GM12878 (cell line): ENCODE measurements around the gene ZNF688. TPM values are rescaled to one million over a fixed set of nuclear protein-coding genes. Genes with fewer than 3 reads are reported as not detected.
"Not testable (repeated sequence)": the region's sequence is repeated elsewhere in the genome, so short reads cannot be mapped to it uniquely, and the experiment has no call there.

Experiments used
- ATAC-seq: fragments of 200-7000 bp; cut with Tn5 transposase; 3 replicates; pipeline ENCODE4 v1.9.1; 2020; ENCODE audit warnings: mild to moderate bottlenecking, moderate library complexity
- BruUV-seq: library from RNA; stranded (reverse); fragments of 400-500 nt; replicated peaks from 2 replicates; lab custom pipeline; 2021; lab: Mats Ljungman, UMichigan
- CTCF ChIA-PET: fragments of 300-600 bp; sonication (Branson Sonifier 250); formaldehyde crosslinking; extraction: SDS; loops from one replicate; lab custom pipeline; 2021; ENCODE audit warnings: inconsistent platforms; lab: Yijun Ruan, JAX
- POLR2A ChIA-PET: fragments of 350-600 bp; formaldehyde crosslinking; extraction: SDS; loops from one replicate; lab custom pipeline; 2021; ENCODE audit warnings: inconsistent platforms; lab: Charles Lee
- RAD21 ChIA-PET: fragments of 300-600 bp; sonication (Branson Sonifier 250); formaldehyde crosslinking; loops from one replicate; lab custom pipeline; 2023; ENCODE audit warnings: antibody characterized with exemption; ENCODE audit not compliant: unreplicated experiment; lab: Charles Lee
- SMC1A ChIA-PET: fragments of 300-600 bp; sonication (Branson Sonifier 250); formaldehyde crosslinking; loops from one replicate; lab custom pipeline; 2023; ENCODE audit not compliant: unreplicated experiment, uncharacterized antibody; lab: Charles Lee
- DNase-seq: peaks from one replicate; pipeline ENCODE4 v3.0.0-alpha.2; 2011; ENCODE audit warnings: low read depth, low spot score
- FAIRE-seq: peaks from 3 replicates; lab custom pipeline; 2011; peaks lifted over from hg19 to GRCh38; lab: Jason Lieb, UNC
- H2AFZ ChIP-seq: 2 replicates; pipeline ENCODE4 v1.6.0; 2011; ENCODE audit warnings: low read depth, low read length, control low read depth; ENCODE audit not compliant: control insufficient read depth
- H3K27ac ChIP-seq: 2 replicates; pipeline ENCODE4 v1.5.1; 2011; ENCODE audit warnings: control low read depth; ENCODE audit not compliant: control insufficient read depth, insufficient read depth
- H3K27me3 ChIP-seq, 2 experiments: replicated peaks in 1 of 2; 2 replicates each; pipeline versions ENCODE4 v1.6.0 to v1.6.1; 2011; ENCODE audit warnings: low read length in 1 of 2; ENCODE audit not compliant: control insufficient read depth in 2 of 2, insufficient read depth in 2 of 2
- H3K36me3 ChIP-seq, 2 experiments: 2 replicates each; pipeline ENCODE4 v1.5.1; 2011; ENCODE audit warnings: low read length in 1 of 2; ENCODE audit not compliant: control insufficient read depth in 2 of 2, insufficient read depth in 2 of 2
- H3K4me1 ChIP-seq: 2 replicates; pipeline ENCODE4 v1.6.1; 2011; ENCODE audit warnings: mild to moderate bottlenecking, low read length, moderate library complexity, mixed read lengths; ENCODE audit not compliant: control insufficient read depth, insufficient read depth
- H3K4me2 ChIP-seq: 2 replicates; pipeline ENCODE4 v1.6.0; 2011; ENCODE audit warnings: control low read depth; ENCODE audit not compliant: control insufficient read depth, insufficient read depth
- H3K4me3 ChIP-seq: fragments of 200-600 bp; sonication (generic); 2 replicates; pipeline ENCODE4 v1.5.1; 2016
- H3K79me2 ChIP-seq: 2 replicates; pipeline ENCODE4 v1.6.0; 2011; ENCODE audit warnings: low read length; ENCODE audit not compliant: control insufficient read depth, insufficient read depth
- H3K9ac ChIP-seq: 2 replicates; pipeline ENCODE4 v1.8.0; 2011; ENCODE audit warnings: low read length, control low read depth, mixed read lengths; ENCODE audit not compliant: control insufficient read depth, insufficient read depth
- H3K9me3 ChIP-seq: replicated peaks from 3 replicates; pipeline ENCODE4 v1.5.1; 2011; ENCODE audit warnings: mild to moderate bottlenecking, low read length; ENCODE audit not compliant: control insufficient read depth, insufficient read depth
- H4K20me1 ChIP-seq: 2 replicates; pipeline ENCODE4 v1.6.0; 2011; ENCODE audit not compliant: control insufficient read depth, insufficient read depth
- POLR2A ChIP-seq: IDR thresholded peaks from 2 replicates; pipeline ENCODE4 v1.6.1; 2011; ENCODE audit warnings: low read depth, mild to moderate bottlenecking, low read length
- POLR2AphosphoS2 ChIP-seq: IDR thresholded peaks from 2 replicates; pipeline ENCODE4 v1.6.1; 2011; ENCODE audit warnings: low read depth, mild to moderate bottlenecking, low read length, improper control_type of control experiment, moderate library complexity
- SMAD5 ChIP-seq: IDR thresholded peaks from 2 replicates; pipeline ENCODE4 v1.6.1; 2016; ENCODE audit warnings: antibody characterized with exemption, low read depth
- YY1 ChIP-seq: IDR thresholded peaks from 2 replicates; pipeline ENCODE4 v1.6.1; 2011; ENCODE audit warnings: low read depth, mild to moderate bottlenecking, low read length
- WGBS: methylation state at CpG from one replicate; pipeline ENCODE4 v1.1.6; 2016; ENCODE audit warnings: low lambda C conversion rate; ENCODE audit not compliant: insufficient replicate concordance, insufficient coverage; ENCODE audit errors: missing lambda C conversion rate; 5-methylcytosine and 5-hydroxymethylcytosine counted together
- in situ Hi-C: fragments of 300-500 bp; cut with MboI; formaldehyde crosslinking; loops from 9 replicates; pipeline ENCODE4 v1.14.3; 2018; ENCODE audit warnings: mixed read lengths
- intact Hi-C: fragments of 100-400 bp; cut with micrococcal nuclease; formaldehyde crosslinking; loops from one replicate; pipeline ENCODE4 v1.14.2; 2022; ENCODE audit not compliant: unreplicated experiment
- polyA plus RNA-seq, 11 experiments: library from polyadenylated mRNA; depleted of rRNA in 4 of 11; unstranded in 6 of 11; stranded (reverse) in 5 of 11; fragments of >200 nt; fragmentation: Nextera tagmentation in 4 of 11; fragmentation: Illumina TruSeq in 1 of 11; extraction: Ambion mirVana in 4 of 11; extraction: Trizol in 1 of 11; gene quantifications; 1 replicate in 1 of 11; 2 replicates in 10 of 11; pipeline versions ENCODE4 v1.2.1 to v1.2.3, GENCODE V29; 2011 to 2016; ENCODE audit warnings: inconsistent platforms in 2 of 11, missing spikeins in 2 of 11, low read depth in 1 of 11
- total RNA-seq, 4 experiments: library from RNA; depleted of rRNA in 3 of 4; stranded (reverse); fragments of >200 nt in 3 of 4; fragmentation: Illumina TruSeq in 1 of 4; extraction: Trizol in 1 of 4; gene quantifications; 2 replicates each; pipeline versions ENCODE4 v1.2.1 to v1.2.3, GENCODE V29; 2013 to 2021

Gene ZNF688
- total and polyA plus RNA-seq, 10 of the 15 experiments (the other 5 are each of a cell fraction or from before 2014, with no cell fraction given): 0.14 to 17.4 (median 10.6) TPM

- H3K36me3 ChIP-seq: peaks cover 10 to 17% of the 10 kb centered on the region in 2 experiments; a peak in 3 of 4 replicates
- H3K27ac ChIP-seq: no peak overlapping the region
- intact Hi-C loops: no loop called here
- H3K4me1 ChIP-seq: peaks cover 15% of the 10 kb centered on the region
- no peaks in the 10 kb centered on the region for H3K27me3 ChIP-seq
- FAIRE-seq: no peak
- TF ChIP-seq SMAD5 (no peak), YY1 (no peak), POLR2AphosphoS2 (peak; percentile 54; the same call in 1 of the 2 replicates)
- POLR2A ChIA-PET: interaction anchor here (0.9 to 1.5 kb wide), 2 partner anchors 11 to 26 kb away, joined by 3 to 6 read pairs; partner anchors contain the start of gene ZNF747
- no peak for ATAC-seq
- SMC1A ChIA-PET: no interaction called here
- no peaks in the 10 kb centered on the region for H3K9me3 ChIP-seq
- CTCF ChIA-PET: interaction anchor here (0.6 kb wide), 1 partner anchor 48 kb away, joined by 3 read pairs; the partner anchor contains the start of gene ZNF688
- DNase-seq: no peak
- in situ Hi-C loops: no loop called here
- no peaks in the 10 kb centered on the region for H3K79me2 ChIP-seq
- RAD21 ChIA-PET: no interaction called here
- H2AFZ ChIP-seq: no peak overlapping the region
- H3K4me2 ChIP-seq: no peak overlapping the region
- no peaks in the 10 kb centered on the region for H4K20me1 ChIP-seq
- BruUV-seq: no TSS peak
- 92% methylated on average over 23 of the region's 26 CpGs for WGBS
- no peak overlapping the region for H3K4me3 ChIP-seq
- no peak overlapping the region for H3K9ac ChIP-seq
Observed at GRCh38 chr16:30523768-30524574, 47.5 kb downstream of the ZNF688 start.

GRCh38 chr16:30522702-30523463 is 48.6 kb downstream of the ZNF688 start:
- DNase-seq, H3K4me1 ChIP-seq, H2AFZ ChIP-seq, H3K4me3 ChIP-seq, FAIRE-seq, H3K79me2 ChIP-seq, H3K27me3 ChIP-seq, SMC1A ChIA-PET, in situ Hi-C loops, H3K9me3 ChIP-seq, H3K27ac ChIP-seq, ATAC-seq, intact Hi-C loops, H3K9ac ChIP-seq, H3K4me2 ChIP-seq, H4K20me1 ChIP-seq: not testable (repeated sequence)
- peaks cover 11 to 21% of the 10 kb centered on the region in 2 experiments for H3K36me3 ChIP-seq
- TF ChIP-seq SMAD5 (0 out of 2 replicates have a peak, but pooled peaks have one; percentile 15), POLR2A (0 out of 2 replicates have a peak, but pooled peaks have one; percentile 20)
- ChIA-PET CTCF (interaction anchor here (0.9 to 1.1 kb wide), 2 partner anchors 73 to 76 kb away, joined by 3 to 4 read pairs; no protein-coding TSS in a partner anchor), RAD21 (interaction anchor here (0.6 kb wide), 1 partner anchor 13 kb away, joined by 3 read pairs; no protein-coding TSS in a partner anchor), POLR2A (interaction anchor here (1.4 kb wide), 1 partner anchor 11 kb away, joined by 3 read pairs; no protein-coding TSS in a partner anchor)
- WGBS: 65% methylated on average over 12 of the region's 12 CpGs
- TSS peak; percentile 85 for BruUV-seq
